GM18505 (cell line): ENCODE data around the gene PCSK6.
"Not testable (repeated sequence)": the region's sequence is repeated elsewhere in the genome, so short reads cannot be mapped to it uniquely, and the experiment has no call there.

Source experiments
- ATAC-seq: cut with Tn5 transposase; IDR thresholded peaks from one replicate; pipeline ENCODE4 v1.9.1; 2021; ENCODE audit not compliant: unreplicated experiment
- POLR2A ChIP-seq: IDR thresholded peaks from 4 replicates; pipeline ENCODE4 v1.6.1; 2011; ENCODE audit warnings: borderline replicate concordance; ENCODE audit not compliant: insufficient read depth, insufficient read length; ENCODE audit errors: extremely low read depth

PCSK6 gene

DNA sequence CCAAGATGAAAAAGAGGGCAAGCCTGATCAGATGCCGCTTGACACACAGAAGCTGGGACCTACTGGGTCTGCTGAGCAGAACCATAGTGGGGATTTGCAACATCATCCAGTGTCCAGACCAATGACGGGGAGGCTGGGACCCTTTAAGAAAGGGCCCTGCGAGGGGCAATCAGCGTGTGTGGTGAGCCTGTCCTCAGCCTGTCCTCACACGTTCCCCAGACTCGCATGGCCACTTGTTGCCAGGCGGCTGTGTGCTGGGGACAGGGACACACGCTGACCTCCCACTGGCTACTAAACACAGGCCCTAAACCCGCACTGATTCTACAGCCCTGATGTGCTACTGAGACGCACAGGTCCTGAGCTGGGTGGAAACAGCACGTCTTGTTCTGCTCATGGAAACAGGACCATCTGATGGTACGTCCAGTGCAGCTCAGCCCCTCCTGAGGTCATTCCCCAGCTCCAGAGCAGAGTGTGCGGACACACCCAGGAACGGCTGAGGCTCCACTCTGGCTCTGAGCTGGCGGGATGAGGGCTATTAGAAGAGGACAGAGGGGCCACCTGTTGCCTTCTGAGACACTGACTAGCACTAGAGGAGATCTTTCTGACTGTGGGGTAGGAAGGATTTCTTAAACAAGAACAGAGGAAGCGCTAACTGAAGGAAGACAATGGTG lies 24.4 kb downstream of the PCSK6 start:
- ATAC-seq: no peak
- TF ChIP-seq POLR2A: no peak

DNA sequence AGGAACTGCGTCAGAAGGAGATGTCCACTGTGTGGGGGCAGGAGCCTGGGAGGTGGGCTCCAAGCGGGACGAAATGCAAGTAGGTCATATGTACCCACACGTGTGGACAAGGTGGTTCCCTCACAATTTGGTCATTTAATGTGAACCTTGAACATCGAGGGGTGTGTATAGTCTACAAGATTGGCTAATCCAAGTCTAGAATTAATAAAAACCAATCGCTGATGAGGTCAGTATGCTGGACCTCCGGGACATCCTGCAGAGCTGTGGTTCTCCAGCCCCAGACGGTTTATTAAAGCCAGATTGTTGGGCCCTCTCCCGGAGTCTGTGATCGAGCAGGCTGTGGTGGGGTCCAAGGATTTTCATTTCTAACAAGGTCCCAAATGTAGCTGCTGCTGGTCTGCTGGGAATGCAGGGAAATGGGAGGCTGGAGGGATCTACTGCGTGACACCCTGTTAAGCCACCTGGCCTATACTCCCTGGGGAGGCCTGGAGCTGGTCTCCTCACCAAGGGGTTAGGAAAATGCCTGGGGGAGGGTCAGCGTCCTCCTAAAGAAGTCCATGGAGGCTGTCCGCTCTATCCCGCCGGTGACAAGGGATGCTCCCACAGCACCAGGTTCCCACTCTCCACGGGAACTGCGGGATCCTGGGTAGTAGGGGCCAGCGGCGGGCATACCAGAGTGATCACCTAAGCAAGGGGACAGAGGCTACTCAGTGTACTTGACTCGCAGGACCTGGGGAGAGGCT lies 25.1 kb downstream of the PCSK6 start:
- no peak for TF ChIP-seq POLR2A
- ATAC-seq: no peak

DNA sequence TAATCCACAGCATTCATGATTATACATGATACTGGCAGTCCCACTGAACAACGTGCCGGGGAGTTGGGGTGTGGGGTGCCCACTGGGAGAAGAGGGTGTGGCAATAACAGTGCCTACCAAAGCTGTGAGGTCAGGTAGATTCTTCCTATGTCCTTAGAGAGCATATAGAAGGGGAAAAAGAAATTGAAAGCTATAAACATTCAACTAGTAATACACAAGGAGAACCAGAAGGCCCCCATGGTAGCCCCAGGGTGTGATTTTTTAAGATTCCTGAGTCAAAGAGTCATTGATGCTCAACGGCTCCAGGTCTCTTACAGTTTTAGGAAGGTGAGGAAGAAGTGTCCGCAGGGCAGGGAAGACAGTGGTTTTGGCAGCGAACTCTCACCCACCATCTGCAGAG lies 25.8 kb downstream of the PCSK6 start:
- ATAC-seq: not testable (repeated sequence)

DNA sequence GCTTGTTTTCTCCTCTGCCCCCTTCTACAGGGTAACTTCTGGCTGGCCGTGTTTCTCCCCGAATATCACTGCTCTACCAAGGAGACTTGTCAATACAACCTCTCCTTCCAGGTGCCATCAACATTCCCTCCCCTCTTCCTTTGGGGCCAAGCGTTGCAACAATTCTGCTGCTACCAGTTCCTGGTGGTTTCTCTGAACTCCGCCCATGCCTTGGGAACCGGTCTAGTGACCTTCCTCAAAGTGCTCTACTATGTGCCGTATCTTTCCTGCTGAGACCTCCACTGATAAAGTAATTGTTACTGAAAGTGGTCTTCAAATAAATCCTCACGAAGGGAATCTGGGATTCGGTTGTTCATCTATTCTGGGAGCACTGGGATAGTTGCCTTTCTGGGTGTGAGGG lies 26.2 kb downstream of the PCSK6 start:
- TF ChIP-seq POLR2A: no peak
- no peak for ATAC-seq

DNA sequence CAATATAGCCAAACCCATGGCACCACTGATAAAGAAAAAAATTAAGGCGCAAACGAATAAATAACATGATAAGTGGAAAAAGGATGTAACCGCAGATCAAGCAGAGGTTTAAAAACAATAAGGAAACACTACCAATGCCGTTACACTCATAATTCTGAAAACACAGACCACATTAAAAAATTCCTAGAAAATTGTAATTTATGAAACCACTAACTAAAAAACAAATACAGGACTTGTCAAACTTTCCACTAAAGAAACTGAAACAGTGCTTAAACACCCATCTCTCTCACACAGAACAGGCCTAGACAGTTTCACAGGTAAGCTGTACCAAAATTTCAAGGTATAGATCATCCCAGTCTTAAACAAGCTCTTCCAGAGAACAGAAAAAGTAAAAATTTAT lies 28.4 kb downstream of the PCSK6 start:
- ATAC-seq: no peak
- no peak for TF ChIP-seq POLR2A

DNA sequence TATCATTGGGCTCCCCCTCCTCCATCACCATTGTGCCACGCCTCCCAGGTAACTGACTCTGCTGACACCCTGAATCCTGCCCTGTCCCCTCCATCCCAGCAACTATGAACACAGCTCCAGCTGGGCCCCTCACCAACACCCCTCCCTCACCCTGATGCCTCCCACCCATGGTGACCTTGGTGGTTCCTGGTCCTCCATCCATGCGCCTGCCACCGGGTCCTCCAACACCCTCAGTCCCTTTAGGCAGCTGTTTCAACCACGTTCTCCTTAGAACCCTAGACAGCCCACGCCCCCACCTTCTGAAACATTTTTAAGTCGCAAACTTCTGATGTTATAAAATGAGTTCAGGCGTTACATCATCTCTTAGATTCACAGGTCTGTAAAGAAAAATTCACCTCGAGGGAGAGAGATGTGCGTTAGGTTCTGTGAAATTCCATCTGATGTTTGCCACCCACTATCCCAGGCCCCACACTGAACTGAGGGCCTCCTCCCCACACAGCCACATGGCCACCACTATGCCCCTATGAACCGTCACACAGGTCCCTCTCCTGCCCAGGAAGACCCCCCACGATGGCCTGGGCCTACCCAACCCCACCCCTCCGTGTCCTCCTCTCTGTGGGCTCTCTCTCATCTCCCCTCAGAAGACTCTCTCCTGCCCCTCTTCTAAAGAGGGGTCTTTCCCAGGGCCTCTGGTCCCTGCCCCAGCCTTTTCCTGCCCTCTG lies 29.8 kb downstream of the PCSK6 start:
- ATAC-seq: no peak
- no peak for TF ChIP-seq POLR2A

DNA sequence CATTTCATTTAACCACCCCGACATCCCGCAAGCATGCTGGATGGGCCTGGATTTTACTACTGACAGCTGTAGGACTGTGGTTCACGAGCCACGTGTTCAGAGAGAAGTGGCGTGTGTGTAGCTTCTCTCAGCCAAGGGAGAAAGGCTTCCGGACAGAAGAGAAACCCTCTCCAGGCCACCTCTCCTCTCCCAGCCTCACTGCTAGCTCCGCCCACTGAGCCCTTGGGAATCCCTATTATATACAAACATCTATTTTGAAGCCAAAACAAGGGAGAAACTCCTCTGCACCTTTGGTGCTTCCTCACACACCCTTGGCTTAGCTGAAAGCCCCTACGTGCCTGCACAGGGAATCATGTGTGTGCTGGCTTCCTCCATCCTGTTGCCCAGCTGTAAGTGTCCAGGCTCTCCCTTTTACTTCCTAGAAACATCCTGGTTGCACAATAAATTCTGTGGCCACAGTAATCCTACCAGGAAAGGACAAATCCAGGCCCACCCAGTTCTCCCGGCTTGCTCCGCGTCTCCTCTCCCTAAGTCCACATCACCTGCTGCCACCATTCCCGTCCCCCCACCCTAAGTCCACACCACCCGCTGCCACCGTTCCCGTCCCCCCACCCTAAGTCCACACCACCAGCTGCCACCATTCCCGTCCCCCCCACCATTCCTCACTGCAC lies 30.5 kb downstream of the PCSK6 start:
- no peak for ATAC-seq
- no peak for TF ChIP-seq POLR2A

DNA sequence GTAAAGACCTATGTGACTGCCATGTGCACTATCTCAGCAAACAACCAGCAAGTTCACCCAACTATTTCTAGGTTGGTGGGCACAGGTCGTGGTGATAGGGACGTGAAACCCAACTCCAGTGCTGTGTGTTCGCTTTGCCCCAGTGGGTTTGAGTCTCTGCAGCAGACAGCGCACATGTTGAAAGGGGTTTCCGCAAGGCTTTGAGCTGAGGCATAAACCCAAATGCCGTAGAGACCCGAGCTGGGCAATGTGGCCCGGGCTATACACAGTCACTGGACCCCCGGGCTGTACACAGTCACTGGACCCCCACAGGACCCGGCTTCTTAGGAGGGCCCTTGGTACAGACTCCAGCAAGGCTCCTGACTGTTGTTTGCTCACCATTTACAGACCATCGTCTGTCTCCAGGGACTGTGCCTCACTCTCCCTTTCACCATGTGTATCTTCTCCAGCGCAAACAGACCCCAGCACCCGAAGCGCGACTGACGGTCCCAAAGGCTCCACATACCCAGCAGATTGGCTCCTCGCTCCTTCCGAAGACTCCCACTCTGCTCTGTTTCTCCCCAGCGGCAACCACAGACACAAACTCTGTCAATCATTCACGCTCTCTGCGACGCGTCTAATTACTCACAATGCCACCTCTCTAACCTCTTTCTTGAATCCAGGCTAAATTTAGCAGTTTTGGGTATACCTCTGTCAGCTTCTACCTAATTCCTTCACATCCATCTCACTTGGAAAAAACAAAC lies 31.2 kb downstream of the PCSK6 start:
- TF ChIP-seq POLR2A: no peak

DNA sequence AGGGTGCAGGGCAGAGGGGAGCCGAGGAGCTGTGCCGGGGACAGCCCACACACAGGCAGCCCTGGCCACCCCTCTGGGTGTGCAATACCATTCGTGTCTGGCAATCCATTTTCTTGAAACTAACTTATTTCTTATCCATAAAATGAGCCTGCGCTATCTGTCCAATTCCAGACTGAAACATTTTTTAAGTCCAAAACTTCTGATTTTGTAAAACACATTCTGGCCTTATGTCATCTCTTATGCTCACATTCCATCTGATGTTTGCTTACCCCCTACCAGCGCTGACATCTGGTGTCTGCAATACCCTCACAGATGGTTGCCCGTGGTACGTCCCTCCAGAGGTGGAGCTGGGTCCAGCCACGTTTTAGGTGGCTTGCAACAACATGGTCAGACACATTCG lies 31.8 kb downstream of the PCSK6 start:
- no peak for ATAC-seq
- TF ChIP-seq POLR2A: no peak

More for the DNA sequence above, 31.2 kb downstream of the PCSK6 start:
- ATAC-seq: no peak

DNA sequence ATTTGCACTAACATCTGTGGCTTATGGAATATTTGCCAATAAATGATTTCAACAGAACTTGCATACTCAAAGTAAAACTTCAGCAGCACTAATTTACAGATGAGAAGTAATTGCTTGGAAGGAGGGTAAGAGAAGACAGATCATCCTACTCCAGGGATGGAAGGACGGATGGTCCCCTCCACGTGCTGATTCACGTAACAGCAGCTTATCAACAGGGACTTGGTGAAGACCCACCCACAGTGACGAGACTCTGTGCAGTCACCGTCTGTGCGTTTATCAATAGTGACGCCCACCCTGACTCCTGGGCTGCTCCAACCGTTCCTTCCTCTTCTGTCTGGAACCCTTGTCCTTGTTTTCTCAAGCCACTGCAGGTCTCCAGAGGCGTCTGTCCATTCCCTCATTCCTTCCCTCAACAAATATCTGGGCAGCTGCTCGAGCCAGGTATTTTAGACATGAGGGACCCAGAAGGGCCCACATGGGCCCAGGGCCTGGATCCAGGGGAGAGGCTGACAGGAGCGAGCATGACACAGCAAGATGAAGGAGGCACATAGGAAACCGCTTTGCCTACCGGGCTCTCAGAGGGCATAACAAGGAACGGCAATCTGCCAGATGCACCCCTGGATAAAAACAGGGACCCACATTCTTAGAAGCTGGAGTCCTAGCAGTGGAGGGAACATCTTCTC lies 33.3 kb downstream of the PCSK6 start:
- no peak for TF ChIP-seq POLR2A
- ATAC-seq: no peak

DNA sequence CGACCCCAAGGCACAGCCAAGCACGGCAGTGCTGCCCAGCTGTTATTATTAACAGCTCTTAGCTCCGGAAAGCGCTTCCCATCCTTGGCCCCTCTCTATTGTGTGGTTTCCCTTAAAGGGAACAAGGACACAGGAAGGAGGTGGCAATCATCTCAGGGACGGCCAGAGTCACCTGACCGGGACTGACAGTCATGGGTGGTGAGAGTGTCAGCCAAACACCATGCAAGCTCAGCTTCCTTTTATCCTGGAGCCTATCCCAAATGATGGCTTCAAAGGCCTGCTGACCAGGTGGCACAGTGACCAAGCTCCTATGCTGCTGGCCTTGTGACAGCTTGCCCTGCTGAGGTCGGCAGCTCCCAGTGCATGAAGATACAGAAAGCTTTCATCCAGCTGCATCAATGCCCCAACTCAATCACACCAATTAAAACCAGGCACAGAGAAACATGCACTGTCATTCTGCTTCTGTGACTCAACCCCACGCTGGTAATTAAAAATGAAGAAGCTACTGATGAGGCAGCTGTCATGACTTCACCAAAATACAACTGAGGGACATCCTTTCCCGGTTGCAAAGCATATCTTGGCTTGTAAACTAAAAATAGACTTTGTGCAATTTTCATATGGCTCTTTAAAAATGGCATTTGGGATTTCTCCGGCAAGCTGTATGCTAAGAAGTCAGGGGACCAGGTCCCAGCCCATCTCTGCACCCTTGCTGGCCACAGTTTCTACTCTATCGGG lies 34.0 kb downstream of the PCSK6 start:
- no peak for TF ChIP-seq POLR2A
- no peak for ATAC-seq

DNA sequence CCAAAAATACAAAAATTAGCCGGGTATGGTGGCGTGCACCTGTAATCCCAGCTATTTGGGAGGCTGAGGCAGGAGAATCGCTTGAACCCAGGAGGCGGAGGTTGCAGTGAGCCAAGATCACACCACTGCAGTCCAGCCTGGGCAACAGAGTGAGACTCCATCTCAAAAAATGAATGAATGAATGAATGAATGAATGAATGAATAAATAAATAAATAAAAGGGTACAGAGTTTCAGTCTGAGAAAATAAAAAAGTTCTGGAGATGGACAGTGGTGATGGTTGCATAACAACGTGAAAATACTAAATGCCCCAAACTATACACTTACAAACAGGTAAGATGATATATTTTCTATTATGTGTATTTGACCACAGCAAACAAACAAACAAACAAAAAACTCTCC lies 34.7 kb downstream of the PCSK6 start:
- ATAC-seq: not testable (repeated sequence)
